Spleen (tissue), 7 donors: ENCODE results near the gene UCN3.

ENCODE experiments used
- CTCF ChIP-seq, 11 experiments: fragments of 200-600 bp in 7 of 11; fragments of 450-650 bp in 4 of 11; sonication (generic) in 4 of 11; IDR thresholded peaks in 8 of 11; conservative IDR thresholded peaks in 3 of 11; 1 replicate in 7 of 11; 2 replicates in 4 of 11; pipeline versions ENCODE4 v1.4.0 to v1.8.0; 2016 to 2021; ENCODE audit warnings: antibody characterized with exemption in 11 of 11, inconsistent platforms in 4 of 11, mild to moderate bottlenecking in 1 of 11
- POLR2A ChIP-seq, 3 donors: fragments of 450-650 bp; IDR thresholded peaks; one replicate each; pipeline ENCODE4 v1.5.1; 2017; ENCODE audit warnings: antibody characterized with exemption in 3 of 3, mild to moderate bottlenecking in 1 of 3
- POLR2AphosphoS5 ChIP-seq, 3 donors: sonication (generic); formaldehyde crosslinking; IDR thresholded peaks; one replicate each; pipeline ENCODE4 v1.5.1; 2017; ENCODE audit warnings: antibody characterized with exemption in 3 of 3
- donor health status: DM: no; HTN: no; CAD: no; lungs with moderate emphysema.
- donor health status: DM: no; HTN: no; CAD: no.
- donor health status: DM: no; HTN: no; CAD: no.

GRCh38 chr10:5395168-5395567, 30.4 kb downstream of the UCN3 start:
- no peak for TF ChIP-seq CTCF (IDR thresholded peaks at IDR 0.05 in 8 of 11, conservative IDR thresholded peaks at IDR 0.05 in 3 of 11)
- TF ChIP-seq POLR2AphosphoS5 (IDR thresholded peaks at IDR 0.05): no peak
- TF ChIP-seq POLR2A (IDR thresholded peaks at IDR 0.05): no peak
